Erythroblast (primary cell): ENCODE measurements around the gene FAM13A.

Experiments
- GATA1 ChIP-seq: IDR thresholded peaks from 2 replicates; pipeline ENCODE4 v1.6.1; 2011; ENCODE audit warnings: low read depth, mild to moderate bottlenecking, control low read depth, low read length, moderate library complexity
- POLR2A ChIP-seq: IDR thresholded peaks from 2 replicates; pipeline ENCODE4 v1.6.1; 2011; ENCODE audit warnings: mild to moderate bottlenecking, low read length

GRCh38 chr4:89055157-89056080 is 1.6 kb downstream of the FAM13A start:
- TF ChIP-seq POLR2A: no peak
- no peak for TF ChIP-seq GATA1
